HepG2 (cell line): ENCODE measurements around the gene FALEC. TPM values are rescaled to one million over a fixed set of nuclear protein-coding genes. Genes with fewer than 3 reads are reported as not detected.

Source experiments
- EP300 ChIP-seq, 3 experiments: sonication (generic) in 1 of 3; formaldehyde crosslinking in 1 of 3; IDR thresholded peaks; 2 replicates each; pipeline versions ENCODE4 v1.5.1 to v1.6.1; 2011 to 2020; ENCODE audit warnings: low read depth in 2 of 3, low read length in 2 of 3, borderline replicate concordance in 1 of 3, improper control_type of control experiment in 1 of 3, mild to moderate bottlenecking in 1 of 3, missing genetic modification reagents in 1 of 3, moderate library complexity in 1 of 3
- MED1 ChIP-seq: sonication (generic); formaldehyde crosslinking; IDR thresholded peaks from 2 replicates; pipeline ENCODE4 v1.4.0; 2020; ENCODE audit warnings: missing genetic modification reagents
- MYNN ChIP-seq: sonication (generic); formaldehyde crosslinking; IDR thresholded peaks from 2 replicates; pipeline ENCODE4 v1.4.0; 2020; ENCODE audit warnings: mild to moderate bottlenecking, low read depth, missing genetic modification reagents
- REXO4 ChIP-seq: sonication (generic); formaldehyde crosslinking; IDR thresholded peaks from 2 replicates; pipeline ENCODE4 v1.8.0; 2022; ENCODE audit warnings: missing genetic modification reagents, mild to moderate bottlenecking, borderline replicate concordance
- STAG1 ChIP-seq: sonication (generic); formaldehyde crosslinking; IDR thresholded peaks from 2 replicates; pipeline ENCODE4 v1.4.0; 2020; ENCODE audit warnings: missing genetic modification reagents
- ZBTB46 ChIP-seq: sonication (generic); formaldehyde crosslinking; IDR thresholded peaks from 2 replicates; pipeline ENCODE4 v1.4.0; 2020; ENCODE audit warnings: mild to moderate bottlenecking, missing genetic modification reagents, borderline replicate concordance
- ZNF230 ChIP-seq: sonication (generic); formaldehyde crosslinking; IDR thresholded peaks from 2 replicates; pipeline ENCODE4 v1.4.0; 2020; ENCODE audit warnings: mild to moderate bottlenecking, missing genetic modification reagents
- ZNF234 ChIP-seq: sonication (generic); formaldehyde crosslinking; conservative IDR thresholded peaks from 2 replicates; pipeline ENCODE4 v1.5.1; 2020; ENCODE audit warnings: mild to moderate bottlenecking, missing genetic modification reagents
- ZNF326 ChIP-seq: sonication (generic); formaldehyde crosslinking; IDR thresholded peaks from 2 replicates; pipeline ENCODE4 v1.4.0; 2020; ENCODE audit warnings: missing genetic modification reagents, borderline replicate concordance
- ZNF512 ChIP-seq: sonication (generic); formaldehyde crosslinking; IDR thresholded peaks from 2 replicates; pipeline ENCODE4 v1.4.0; 2020; ENCODE audit warnings: mild to moderate bottlenecking, missing genetic modification reagents
- polyA plus RNA-seq, 8 experiments: library from polyadenylated mRNA; depleted of rRNA in 3 of 8; stranded (reverse) in 7 of 8; unstranded in 1 of 8; fragments of >200 nt; fragmentation: Illumina TruSeq in 4 of 8; extraction: Trizol in 4 of 8; gene quantifications; 2 replicates each; pipeline versions ENCODE4 v1.2.1 to v1.2.3, GENCODE V29; 2011 to 2016; ENCODE audit warnings: low read depth in 4 of 8, missing spikeins in 1 of 8, mixed read lengths in 1 of 8; ENCODE audit not compliant: insufficient read depth in 1 of 8
- total RNA-seq, 5 experiments: library from RNA; depleted of rRNA; stranded (reverse); fragments of >200 nt; fragmentation: Illumina TruSeq; extraction: Trizol; gene quantifications; 2 replicates each; pipeline ENCODE4 v1.2.3, GENCODE V29; 2016; ENCODE audit warnings: low read depth in 1 of 5
- TF ChIP-seq, protein P1 (sequence below): sonication (generic); formaldehyde crosslinking; IDR thresholded peaks from 2 replicates; pipeline ENCODE4 v1.9.0; 2021; ENCODE audit warnings: missing genetic modification reagents, borderline replicate concordance
- TF ChIP-seq, protein P2 (sequence below): sonication (generic); formaldehyde crosslinking; IDR thresholded peaks from 2 replicates; pipeline ENCODE4; 2020; ENCODE audit warnings: missing genetic modification reagents, mild to moderate bottlenecking, borderline replicate concordance
- TF ChIP-seq, protein P3 (sequence below): sonication (generic); formaldehyde crosslinking; IDR thresholded peaks from 2 replicates; pipeline ENCODE4 v1.5.0; 2020; ENCODE audit warnings: mild to moderate bottlenecking, missing genetic modification reagents

The FALEC gene
- total and polyA plus RNA-seq, 2 of the 13 experiments (the other 11 are each of a cell fraction or from before 2014, with no cell fraction given): 0.33 to 0.71 TPM

- TF ChIP-seq, protein P1, sequence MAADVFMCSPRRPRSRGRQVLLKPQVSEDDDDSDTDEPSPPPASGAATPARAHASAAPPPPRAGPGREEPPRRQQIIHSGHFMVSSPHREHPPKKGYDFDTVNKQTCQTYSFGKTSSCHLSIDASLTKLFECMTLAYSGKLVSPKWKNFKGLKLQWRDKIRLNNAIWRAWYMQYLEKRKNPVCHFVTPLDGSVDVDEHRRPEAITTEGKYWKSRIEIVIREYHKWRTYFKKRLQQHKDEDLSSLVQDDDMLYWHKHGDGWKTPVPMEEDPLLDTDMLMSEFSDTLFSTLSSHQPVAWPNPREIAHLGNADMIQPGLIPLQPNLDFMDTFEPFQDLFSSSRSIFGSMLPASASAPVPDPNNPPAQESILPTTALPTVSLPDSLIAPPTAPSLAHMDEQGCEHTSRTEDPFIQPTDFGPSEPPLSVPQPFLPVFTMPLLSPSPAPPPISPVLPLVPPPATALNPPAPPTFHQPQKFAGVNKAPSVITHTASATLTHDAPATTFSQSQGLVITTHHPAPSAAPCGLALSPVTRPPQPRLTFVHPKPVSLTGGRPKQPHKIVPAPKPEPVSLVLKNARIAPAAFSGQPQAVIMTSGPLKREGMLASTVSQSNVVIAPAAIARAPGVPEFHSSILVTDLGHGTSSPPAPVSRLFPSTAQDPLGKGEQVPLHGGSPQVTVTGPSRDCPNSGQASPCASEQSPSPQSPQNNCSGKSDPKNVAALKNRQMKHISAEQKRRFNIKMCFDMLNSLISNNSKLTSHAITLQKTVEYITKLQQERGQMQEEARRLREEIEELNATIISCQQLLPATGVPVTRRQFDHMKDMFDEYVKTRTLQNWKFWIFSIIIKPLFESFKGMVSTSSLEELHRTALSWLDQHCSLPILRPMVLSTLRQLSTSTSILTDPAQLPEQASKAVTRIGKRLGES (CRISPR knock-in tag): peak; percentile 48; the same call in 1 of the 2 replicates
- TF ChIP-seq EP300 (IDR thresholded peaks at IDR 0.05; ENCODE audit: low read depth in 2 of 2, low read length in 2 of 2) (no peak; a peak in 1 of 4 replicates), EP300 (CRISPR knock-in tag; IDR thresholded peaks at IDR 0.05; ENCODE audit: borderline replicate concordance) (no peak), ZBTB46 (CRISPR knock-in tag) (no peak), ZNF326 (CRISPR knock-in tag) (no peak), STAG1 (CRISPR knock-in tag) (no peak; the same call in 1 of the 2 replicates), REXO4 (CRISPR knock-in tag) (no peak), MED1 (CRISPR knock-in tag) (peak; percentile 68), ZNF512 (CRISPR knock-in tag) (no peak), ZNF230 (CRISPR knock-in tag) (0 out of 2 replicates have a peak, but pooled peaks have one; percentile 74), MYNN (0 out of 2 replicates have a peak, but pooled peaks have one; percentile 21), ZNF234 (CRISPR knock-in tag) (peak; percentile 62; the same call in 1 of the 2 replicates)
- TF ChIP-seq, protein P2, sequence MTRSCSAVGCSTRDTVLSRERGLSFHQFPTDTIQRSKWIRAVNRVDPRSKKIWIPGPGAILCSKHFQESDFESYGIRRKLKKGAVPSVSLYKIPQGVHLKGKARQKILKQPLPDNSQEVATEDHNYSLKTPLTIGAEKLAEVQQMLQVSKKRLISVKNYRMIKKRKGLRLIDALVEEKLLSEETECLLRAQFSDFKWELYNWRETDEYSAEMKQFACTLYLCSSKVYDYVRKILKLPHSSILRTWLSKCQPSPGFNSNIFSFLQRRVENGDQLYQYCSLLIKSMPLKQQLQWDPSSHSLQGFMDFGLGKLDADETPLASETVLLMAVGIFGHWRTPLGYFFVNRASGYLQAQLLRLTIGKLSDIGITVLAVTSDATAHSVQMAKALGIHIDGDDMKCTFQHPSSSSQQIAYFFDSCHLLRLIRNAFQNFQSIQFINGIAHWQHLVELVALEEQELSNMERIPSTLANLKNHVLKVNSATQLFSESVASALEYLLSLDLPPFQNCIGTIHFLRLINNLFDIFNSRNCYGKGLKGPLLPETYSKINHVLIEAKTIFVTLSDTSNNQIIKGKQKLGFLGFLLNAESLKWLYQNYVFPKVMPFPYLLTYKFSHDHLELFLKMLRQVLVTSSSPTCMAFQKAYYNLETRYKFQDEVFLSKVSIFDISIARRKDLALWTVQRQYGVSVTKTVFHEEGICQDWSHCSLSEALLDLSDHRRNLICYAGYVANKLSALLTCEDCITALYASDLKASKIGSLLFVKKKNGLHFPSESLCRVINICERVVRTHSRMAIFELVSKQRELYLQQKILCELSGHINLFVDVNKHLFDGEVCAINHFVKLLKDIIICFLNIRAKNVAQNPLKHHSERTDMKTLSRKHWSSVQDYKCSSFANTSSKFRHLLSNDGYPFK: no peak
- TF ChIP-seq, protein P3, sequence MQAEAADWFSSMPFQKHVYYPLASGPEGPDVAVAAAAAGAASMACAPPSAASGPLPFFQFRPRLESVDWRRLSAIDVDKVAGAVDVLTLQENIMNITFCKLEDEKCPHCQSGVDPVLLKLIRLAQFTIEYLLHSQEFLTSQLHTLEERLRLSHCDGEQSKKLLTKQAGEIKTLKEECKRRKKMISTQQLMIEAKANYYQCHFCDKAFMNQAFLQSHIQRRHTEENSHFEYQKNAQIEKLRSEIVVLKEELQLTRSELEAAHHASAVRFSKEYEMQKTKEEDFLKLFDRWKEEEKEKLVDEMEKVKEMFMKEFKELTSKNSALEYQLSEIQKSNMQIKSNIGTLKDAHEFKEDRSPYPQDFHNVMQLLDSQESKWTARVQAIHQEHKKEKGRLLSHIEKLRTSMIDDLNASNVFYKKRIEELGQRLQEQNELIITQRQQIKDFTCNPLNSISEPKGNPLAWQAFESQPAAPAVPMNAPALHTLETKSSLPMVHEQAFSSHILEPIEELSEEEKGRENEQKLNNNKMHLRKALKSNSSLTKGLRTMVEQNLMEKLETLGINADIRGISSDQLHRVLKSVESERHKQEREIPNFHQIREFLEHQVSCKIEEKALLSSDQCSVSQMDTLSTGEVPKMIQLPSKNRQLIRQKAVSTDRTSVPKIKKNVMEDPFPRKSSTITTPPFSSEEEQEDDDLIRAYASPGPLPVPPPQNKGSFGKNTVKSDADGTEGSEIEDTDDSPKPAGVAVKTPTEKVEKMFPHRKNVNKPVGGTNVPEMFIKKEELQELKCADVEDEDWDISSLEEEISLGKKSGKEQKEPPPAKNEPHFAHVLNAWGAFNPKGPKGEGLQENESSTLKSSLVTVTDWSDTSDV: no peak
Measured at GRCh38 chr1:150579110-150579944, 63.8 kb downstream of the FALEC start, which contains the start of gene MCL1 (continued).
